Eye (tissue), 1 donor: ENCODE data around the gene DEPP1.

Experiments
- DNase-seq: peaks from one replicate; pipeline ENCODE4 v3.0.0-alpha.2; 2015

Gene DEPP1

GRCh38 chr10:44931621-44932516 lies 46.7 kb downstream of the DEPP1 start:
- DNase-seq, result no peak

GRCh38 chr10:44930904-44931620 lies 47.5 kb downstream of the DEPP1 start:
- DNase-seq, result no peak

- no peak for DNase-seq
Observed at GRCh38 chr10:44929356-44930255, 49.0 kb downstream of the DEPP1 start.

GRCh38 chr10:44928462-44928861 lies 50.1 kb downstream of the DEPP1 start:
- DNase-seq, result no peak

- no peak for DNase-seq
Observed at GRCh38 chr10:44927352-44927751, 51.3 kb downstream of the DEPP1 start.

- no peak for DNase-seq
Observed at GRCh38 chr10:44926751-44927351, 51.8 kb downstream of the DEPP1 start.
